Activated CD4-positive, CD25-positive, alpha-beta regulatory T cell treated with anti-CD3 and anti-CD28 coated beads, Interleukin-2, amount 50 U/mL, for 16 hours (primary cell): ENCODE results near the gene AP3M1.

ENCODE experiments used
- DNase-seq: peaks from one replicate; pipeline ENCODE4 v3.0.0-alpha.2; 2020; ENCODE audit warnings: low read depth, low spot score

AP3M1 gene

GRCh38 chr10:74114041-74114448 is 36.6 kb downstream of the AP3M1 start:
- no peak for DNase-seq

- DNase-seq = no peak
These were observed 37.1 kb downstream of the AP3M1 start for GRCh38 chr10:74113546-74113945.

DNA sequence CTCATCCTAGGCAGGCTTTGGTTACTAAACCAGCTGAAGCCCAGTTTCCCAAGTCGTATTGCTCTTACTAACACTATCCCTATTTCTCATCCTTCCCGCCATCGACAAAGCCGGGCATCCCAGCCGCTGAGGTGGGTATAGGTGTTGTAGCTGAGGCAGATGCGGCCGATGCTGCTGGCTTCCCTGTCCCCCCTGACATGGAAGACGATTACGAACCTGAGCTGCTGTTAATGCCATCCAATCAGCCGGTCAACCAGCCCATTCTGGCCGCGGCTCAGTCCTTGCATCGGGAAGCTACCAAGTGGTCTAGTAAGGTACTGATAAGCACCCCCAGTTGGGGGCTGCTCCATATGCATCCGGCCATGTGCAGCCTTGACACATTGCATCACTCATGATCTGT is 38.8 kb downstream of the AP3M1 start:
- DNase-seq = no peak

DNA sequence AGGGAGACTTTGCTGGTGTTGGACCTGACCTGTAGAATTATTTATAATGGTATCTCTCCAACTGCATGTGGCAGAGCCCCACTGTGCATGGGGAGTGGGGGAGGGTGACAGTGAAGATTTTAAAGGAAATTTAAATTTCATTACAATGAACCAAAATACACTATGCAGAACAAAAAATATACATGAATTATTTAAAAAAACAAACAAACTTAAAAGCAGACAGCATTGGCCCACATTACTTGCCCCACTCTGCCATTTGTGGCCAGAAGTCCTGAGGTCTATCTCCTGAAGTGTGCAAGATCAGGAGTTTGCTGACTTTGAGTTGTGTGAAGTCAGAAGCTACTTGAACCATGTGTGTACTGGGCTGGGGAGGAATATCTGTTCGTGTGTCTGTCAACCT is 40.5 kb downstream of the AP3M1 start:
- DNase-seq = no peak

DNA sequence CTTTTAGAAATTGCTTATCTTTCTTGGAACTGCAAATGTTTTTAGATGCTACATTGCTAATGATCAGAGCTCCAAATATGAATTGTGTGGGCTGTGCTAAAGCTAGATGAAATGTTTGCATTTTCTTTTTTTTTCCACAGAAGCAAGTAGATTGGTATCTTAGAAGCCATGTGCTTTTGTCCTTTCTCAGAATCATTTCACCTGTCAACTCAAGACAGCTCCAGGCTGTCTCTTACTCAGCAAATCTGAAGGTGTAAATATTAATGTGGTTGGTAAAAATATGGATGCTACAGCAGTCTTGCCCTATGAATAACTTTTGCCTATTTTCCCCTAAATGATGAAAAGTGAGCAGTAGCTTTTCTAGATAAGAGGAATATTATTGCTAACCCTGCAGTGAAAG is 41.2 kb downstream of the AP3M1 start:
- DNase-seq = no peak

DNA sequence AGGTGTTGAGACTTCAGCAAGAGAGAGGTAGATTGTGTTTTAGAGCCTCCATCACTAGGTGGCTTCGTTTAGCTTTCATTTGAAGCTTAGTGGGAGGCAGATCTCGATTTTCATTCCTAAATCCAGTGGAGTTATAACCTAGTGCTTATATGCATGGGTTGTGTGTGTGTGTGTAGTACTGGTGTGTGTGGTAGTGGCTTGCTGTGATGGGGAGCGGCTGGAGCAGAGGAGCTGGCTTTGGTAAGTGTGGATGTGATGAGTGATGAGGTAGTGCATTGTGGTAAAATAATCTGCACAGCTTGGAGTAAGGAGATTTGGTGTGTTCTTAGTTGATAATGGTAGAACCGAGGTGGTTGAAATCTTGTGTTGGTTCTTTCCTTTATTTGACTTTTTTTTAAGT is 43.2 kb downstream of the AP3M1 start:
- DNase-seq = no peak

- no peak for DNase-seq
These were observed 45.6 kb downstream of the AP3M1 start for GRCh38 chr10:74104996-74105395.

DNA sequence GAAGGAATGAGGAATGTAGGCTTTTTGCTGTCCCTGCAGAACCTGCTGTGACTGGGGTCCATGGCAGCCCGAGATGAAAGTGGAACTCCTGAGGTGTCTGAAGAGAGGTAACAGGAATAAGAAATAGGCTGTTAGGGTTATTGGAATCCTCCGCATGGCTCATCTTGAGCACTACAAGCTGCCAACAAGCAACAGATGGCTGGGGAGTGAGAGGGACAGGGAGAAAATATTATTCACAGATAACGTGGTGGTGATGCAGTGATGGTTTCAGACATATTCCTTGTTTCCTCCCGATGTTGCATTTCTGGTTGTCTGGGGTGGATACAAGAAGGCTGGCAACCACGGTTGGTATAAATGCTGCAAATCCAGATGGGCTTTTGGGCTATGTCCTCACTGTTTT is 46.1 kb downstream of the AP3M1 start:
- no peak for DNase-seq

DNA sequence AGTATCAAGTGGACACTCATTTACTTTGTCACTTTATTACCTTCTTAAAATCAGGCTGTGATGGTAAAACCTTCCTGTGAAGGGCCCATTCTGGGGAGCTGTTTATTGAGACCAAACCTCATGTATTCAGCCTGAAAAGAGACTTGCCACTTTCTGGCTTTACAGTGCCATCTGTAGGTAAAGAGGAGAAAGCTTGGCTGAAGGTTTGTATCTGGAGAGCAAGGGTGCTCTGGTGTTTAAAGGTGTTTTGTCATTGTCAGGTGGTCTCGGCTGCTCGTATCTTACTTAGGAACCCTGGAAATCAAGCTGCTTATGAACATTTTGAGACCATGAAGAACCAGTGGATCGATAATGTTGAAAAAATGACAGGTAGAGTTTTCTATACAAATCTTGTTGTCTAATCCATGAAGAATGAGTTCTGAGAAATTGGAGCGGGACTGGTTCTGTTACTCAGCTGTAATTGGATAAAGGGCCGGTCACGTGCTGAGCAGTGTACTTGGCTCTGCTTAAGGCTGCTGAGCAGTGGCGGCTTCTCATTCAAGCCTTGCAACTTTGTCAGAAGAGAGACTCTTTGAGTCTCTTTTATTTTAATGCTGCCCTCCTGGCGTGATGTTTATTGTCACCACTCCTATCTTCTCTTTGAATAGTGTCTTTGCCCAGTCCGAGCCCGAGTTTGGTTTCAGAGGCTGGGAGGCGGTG is 46.9 kb downstream of the AP3M1 start:
- no peak for DNase-seq

GRCh38 chr10:74099836-74100235 is 50.8 kb downstream of the AP3M1 start:
- no peak for DNase-seq

GRCh38 chr10:74099420-74099819 is 51.2 kb downstream of the AP3M1 start:
- no peak for DNase-seq

DNA sequence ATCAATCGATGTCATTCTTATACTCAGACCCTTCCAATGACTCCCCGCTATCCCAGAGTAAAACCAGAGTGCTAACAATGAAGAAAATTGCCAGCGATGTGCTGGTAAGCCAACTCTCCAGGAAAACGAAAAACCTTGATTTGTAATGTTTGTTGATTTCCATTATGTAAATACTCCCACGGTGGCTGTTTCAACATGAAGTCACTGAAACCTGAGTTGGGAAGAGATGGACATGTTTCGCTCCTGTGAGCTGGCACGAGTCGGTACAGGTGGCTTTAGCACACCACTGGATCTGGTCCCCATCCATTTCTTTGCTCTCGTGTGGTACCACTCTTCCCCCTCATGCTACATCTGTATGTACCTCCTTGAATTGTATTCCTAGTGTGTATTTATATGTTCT is 52.9 kb downstream of the AP3M1 start:
- no peak for DNase-seq

DNA sequence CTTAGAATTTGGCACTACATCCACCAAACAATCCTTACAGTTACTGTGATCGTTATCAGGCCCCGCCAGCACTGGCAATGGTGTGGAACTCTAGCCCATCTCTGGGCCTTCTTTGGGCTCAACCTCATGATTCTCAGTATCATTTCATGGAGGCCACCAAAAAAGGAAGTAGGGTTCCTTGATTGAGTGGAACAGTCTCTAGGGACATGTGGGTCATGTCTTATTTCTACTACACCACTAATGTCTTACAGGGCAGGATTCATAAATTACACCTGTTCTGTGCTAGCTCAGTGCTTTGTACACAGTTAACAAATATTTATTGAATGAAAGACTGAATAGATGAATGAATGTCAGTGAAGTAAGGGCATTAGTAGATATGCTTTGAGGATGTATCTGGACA is 53.9 kb downstream of the AP3M1 start:
- no peak for DNase-seq

DNA sequence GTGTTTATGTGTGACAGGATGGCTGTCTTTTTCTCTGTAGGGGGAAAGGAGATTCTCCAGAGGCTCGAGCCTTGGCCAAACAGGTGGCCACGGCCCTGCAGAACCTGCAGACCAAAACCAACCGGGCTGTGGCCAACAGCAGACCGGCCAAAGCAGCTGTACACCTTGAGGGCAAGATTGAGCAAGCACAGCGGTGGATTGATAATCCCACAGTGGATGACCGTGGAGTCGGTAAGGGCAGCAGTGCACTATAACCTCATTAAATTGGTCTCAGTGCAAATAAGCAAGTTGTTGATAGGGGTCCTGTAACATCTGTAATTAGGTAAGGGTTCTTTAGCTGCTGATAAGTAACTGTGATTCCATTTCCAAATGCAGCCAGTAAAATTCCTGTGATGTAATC is 56.4 kb downstream of the AP3M1 start:
- DNase-seq = no peak

- no peak for DNase-seq
These were observed 57.0 kb downstream of the AP3M1 start for GRCh38 chr10:74093530-74094164.

DNA sequence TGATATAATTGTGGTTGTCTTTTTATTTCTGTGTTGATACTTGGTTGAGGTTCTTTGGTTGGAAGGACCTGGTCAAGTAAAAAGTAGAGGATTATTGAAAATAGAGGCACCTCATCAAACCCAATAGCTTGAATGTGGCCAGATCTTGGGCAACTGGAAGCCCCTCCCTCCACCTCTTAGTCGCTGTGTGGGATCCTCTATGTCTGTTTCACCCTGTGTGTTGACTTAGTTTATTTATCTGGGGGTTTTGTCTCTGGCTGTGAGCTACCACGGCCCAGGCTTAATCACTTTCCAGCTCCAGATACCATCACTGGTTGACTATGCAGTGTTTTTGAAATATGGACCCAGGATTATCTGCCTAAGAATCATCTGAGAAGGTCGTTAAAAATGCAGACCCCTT is 58.3 kb downstream of the AP3M1 start:
- no peak for DNase-seq

- no peak for DNase-seq
These were observed 61.9 kb downstream of the AP3M1 start for GRCh38 chr10:74088722-74089121.

DNA sequence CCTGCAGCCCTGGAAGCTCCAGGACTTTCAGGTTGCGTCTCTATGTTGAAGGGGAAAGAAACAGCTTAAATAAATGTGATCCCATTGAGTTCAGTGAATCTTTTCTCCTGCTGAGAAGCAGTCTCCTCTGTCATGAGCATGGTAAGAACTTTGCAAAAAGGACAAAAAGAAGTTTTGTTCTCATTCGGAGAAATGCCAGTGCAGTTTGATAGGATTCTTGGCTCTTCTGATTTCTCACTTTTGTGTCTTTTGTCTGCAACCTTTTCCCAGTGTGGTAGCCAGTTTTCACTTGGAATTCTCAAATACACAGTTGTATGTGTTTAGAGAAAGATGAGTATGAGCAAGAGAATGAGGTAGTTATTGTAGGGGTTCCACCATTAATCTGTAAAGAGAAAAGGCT is 64.3 kb downstream of the AP3M1 start:
- DNase-seq = no peak

- DNase-seq = no peak
These were observed 65.7 kb downstream of the AP3M1 start for GRCh38 chr10:74084955-74085354.

- DNase-seq = no peak
These were observed 67.3 kb downstream of the AP3M1 start for GRCh38 chr10:74083304-74083703.

DNA sequence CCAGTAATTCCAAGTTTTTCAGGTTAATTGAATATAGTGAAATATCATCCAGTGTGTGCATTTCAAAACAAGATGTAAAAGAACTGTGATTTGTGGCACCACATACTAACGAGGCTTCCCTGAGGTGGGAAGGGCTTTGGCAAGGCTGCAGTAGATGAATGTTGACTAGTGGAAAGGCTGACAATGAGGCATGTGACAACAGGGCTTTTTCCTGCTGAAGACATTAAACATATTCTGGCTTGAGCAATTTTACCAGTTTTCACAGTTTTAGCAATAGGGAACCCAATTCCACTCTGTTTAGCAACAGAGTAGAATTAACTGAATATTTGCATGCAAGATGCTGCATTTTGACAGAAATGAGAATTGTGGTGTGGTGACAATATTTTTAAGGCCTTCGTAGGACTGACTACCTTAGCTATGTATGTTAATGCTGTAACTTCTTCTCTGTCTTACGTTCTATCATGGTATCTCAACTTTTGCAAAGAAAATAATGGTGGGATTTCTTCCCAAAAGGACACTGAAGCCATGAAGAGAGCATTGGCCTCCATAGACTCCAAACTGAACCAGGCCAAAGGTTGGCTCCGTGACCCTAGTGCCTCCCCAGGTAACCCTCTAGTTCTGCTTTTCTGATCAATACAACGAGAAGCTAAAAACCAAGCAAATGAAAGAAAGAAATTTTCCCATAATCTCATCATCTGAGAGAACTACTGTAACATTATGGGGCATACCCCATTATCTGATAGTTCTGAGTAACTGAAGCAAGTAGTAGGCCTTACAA is 68.5 kb downstream of the AP3M1 start:
- DNase-seq = no peak

- no peak for DNase-seq
These were observed 69.3 kb downstream of the AP3M1 start for GRCh38 chr10:74081192-74081803.
